Measurements from ENCODE around the gene RET. TPM values are rescaled to one million over a fixed set of nuclear protein-coding genes. Genes with fewer than 3 reads are reported as not detected.

RET gene
- total RNA-seq, 1 experiment from 2014 or later: 21.4 TPM

DNA sequence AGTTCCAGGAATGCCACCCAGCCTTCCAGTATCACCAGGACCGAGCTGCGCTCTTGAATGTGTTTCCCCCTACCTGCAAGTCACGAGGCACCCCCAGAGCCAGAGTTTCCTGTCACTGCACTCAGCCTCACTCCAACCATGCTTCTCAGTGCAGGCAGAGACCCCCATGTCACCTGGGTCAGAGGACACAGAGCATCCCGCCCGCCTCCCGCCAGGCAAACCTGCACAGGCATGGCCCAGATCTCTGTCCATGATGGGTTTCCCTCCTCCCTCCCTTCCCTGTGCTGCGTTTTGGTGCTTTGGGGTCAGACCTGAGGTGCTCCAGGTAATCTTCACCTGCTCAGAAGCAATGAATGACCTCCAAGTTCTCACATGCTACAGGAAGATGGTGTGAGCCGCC is 3.1 kb upstream of the RET start (continued):
- TF ChIP-seq, protein P1, sequence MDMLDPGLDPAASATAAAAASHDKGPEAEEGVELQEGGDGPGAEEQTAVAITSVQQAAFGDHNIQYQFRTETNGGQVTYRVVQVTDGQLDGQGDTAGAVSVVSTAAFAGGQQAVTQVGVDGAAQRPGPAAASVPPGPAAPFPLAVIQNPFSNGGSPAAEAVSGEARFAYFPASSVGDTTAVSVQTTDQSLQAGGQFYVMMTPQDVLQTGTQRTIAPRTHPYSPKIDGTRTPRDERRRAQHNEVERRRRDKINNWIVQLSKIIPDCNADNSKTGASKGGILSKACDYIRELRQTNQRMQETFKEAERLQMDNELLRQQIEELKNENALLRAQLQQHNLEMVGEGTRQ (CRISPR knock-in tag; IDR thresholded peaks at IDR 0.05): no peak
- TF ChIP-seq CBFB (CRISPR knock-in tag; IDR thresholded peaks at IDR 0.05; ENCODE audit: low read depth) (no peak), GRHL2 (CRISPR knock-in tag; IDR thresholded peaks at IDR 0.05; ENCODE audit: insufficient replicate concordance, severe bottlenecking) (no peak), MYBL2 (CRISPR knock-in tag; IDR thresholded peaks at IDR 0.05) (no peak), ZNF121 (CRISPR knock-in tag; IDR thresholded peaks at IDR 0.05) (no peak)
- TF ChIP-seq, protein P2, sequence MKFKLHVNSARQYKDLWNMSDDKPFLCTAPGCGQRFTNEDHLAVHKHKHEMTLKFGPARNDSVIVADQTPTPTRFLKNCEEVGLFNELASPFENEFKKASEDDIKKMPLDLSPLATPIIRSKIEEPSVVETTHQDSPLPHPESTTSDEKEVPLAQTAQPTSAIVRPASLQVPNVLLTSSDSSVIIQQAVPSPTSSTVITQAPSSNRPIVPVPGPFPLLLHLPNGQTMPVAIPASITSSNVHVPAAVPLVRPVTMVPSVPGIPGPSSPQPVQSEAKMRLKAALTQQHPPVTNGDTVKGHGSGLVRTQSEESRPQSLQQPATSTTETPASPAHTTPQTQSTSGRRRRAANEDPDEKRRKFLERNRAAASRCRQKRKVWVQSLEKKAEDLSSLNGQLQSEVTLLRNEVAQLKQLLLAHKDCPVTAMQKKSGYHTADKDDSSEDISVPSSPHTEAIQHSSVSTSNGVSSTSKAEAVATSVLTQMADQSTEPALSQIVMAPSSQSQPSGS (CRISPR knock-in tag; IDR thresholded peaks at IDR 0.05; ENCODE audit: borderline replicate concordance, low read depth): no peak

DNA sequence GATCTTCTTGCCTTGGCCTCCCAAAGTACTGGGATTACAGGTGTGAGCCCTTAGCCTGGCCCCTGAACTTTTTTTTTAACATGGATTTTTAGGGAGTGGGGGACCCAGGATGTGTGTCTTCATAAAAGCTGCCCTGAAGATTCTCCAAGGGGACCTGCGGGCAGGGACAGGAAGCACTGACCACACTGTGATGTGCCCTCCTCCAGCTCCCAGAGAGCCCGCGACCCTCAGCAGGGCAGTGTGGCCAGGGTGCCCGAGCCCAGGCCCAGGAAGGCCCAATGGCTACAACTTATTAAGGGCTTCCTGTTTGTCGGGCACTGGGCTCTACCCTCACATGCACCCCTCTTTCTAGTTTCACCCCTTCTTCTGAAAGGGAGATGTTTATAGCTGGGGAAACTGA is 2.5 kb upstream of the RET start:
- Mint-ChIP-seq H3K4me1 (peaks cover 10% of the 10 kb centered on the region), H3K27me3 (ENCODE audit: low read depth) (peaks cover 35% of the 10 kb centered on the region), H3K9me3 (no peaks in the 10 kb centered on the region), H3K27ac (no peak overlapping the region), H3K4me3 (no peak overlapping the region), H3K36me3 (no peaks in the 10 kb centered on the region)
- POLR2A ChIA-PET: no interaction called here
- ATAC-seq (no peak), DNase-seq (ENCODE audit: low spot score) (no peak)
- CTCF ChIA-PET: interaction anchor here (3.0 kb wide), 1 partner anchor 9 kb away, joined by 29 read pairs; no protein-coding TSS in a partner anchor
- TF ChIP-seq MYBL2 (CRISPR knock-in tag; IDR thresholded peaks at IDR 0.05) (no peak), ZNF138 (CRISPR knock-in tag; conservative IDR thresholded peaks at IDR 0.05) (no peak), SMAD3 (CRISPR knock-in tag; IDR thresholded peaks at IDR 0.05; ENCODE audit: borderline replicate concordance) (no peak), TEAD4 (CRISPR knock-in tag; IDR thresholded peaks at IDR 0.05) (no peak), NFE2L1 (CRISPR knock-in tag; IDR thresholded peaks at IDR 0.05) (no peak)
- TF ChIP-seq, protein P3, sequence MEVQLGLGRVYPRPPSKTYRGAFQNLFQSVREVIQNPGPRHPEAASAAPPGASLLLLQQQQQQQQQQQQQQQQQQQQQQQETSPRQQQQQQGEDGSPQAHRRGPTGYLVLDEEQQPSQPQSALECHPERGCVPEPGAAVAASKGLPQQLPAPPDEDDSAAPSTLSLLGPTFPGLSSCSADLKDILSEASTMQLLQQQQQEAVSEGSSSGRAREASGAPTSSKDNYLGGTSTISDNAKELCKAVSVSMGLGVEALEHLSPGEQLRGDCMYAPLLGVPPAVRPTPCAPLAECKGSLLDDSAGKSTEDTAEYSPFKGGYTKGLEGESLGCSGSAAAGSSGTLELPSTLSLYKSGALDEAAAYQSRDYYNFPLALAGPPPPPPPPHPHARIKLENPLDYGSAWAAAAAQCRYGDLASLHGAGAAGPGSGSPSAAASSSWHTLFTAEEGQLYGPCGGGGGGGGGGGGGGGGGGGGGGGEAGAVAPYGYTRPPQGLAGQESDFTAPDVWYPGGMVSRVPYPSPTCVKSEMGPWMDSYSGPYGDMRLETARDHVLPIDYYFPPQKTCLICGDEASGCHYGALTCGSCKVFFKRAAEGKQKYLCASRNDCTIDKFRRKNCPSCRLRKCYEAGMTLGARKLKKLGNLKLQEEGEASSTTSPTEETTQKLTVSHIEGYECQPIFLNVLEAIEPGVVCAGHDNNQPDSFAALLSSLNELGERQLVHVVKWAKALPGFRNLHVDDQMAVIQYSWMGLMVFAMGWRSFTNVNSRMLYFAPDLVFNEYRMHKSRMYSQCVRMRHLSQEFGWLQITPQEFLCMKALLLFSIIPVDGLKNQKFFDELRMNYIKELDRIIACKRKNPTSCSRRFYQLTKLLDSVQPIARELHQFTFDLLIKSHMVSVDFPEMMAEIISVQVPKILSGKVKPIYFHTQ (CRISPR knock-in tag; IDR thresholded peaks at IDR 0.05): no peak
- TF ChIP-seq, protein P4, sequence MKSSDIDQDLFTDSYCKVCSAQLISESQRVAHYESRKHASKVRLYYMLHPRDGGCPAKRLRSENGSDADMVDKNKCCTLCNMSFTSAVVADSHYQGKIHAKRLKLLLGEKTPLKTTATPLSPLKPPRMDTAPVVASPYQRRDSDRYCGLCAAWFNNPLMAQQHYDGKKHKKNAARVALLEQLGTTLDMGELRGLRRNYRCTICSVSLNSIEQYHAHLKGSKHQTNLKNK (CRISPR knock-in tag; IDR thresholded peaks at IDR 0.05): no peak

DNA sequence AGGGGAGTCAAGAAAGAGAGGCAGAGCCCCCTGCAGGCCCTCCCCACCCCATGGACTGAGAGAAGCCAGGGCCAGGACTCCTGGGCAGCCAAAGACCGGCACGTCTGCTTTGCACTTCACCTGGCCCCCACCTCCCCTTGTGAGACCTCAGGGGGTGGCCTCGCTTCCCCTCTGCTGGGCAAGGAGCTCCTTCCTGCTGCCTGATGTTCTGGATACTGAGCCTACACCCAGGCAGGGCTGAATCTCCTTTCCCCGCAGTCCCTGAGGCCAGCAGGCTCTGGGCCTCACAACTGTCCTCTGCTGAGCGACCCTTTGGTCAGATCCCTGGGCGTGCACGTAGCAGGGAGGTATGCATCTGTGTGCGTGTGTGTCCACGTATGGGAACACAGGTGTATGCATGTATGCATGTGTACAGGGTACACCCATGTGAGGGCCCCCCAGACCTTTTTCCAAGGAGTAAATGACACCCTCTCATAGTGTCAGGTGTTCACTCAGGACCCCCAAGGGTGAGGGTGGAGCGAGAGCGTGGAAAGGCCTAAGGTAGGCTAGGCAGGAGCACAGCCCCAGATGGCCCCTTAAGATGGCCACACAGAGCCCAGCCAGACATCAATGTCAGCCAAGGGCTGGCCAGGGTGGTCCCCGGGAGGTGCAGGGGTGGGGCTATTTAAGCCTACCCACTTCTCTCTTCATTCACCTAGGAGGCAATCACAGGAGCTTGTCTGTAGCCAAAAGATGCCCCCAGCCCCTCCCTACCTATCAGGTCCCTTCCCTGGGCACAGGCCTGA is 1.9 kb upstream of the RET start:
- Mint-ChIP-seq H3K4me3 (no peak overlapping the region), H3K27me3 (ENCODE audit: low read depth) (peaks cover 35% of the 10 kb centered on the region), H3K27ac (no peak overlapping the region), H3K4me1 (peaks cover 10% of the 10 kb centered on the region), H3K36me3 (no peaks in the 10 kb centered on the region), H3K9me3 (no peaks in the 10 kb centered on the region)
- CTCF ChIA-PET: interaction anchor here (0.7 to 3.0 kb wide), 19 partner anchors 10 to 321 kb away, joined by 3 to 29 read pairs (median 4); no protein-coding TSS in a partner anchor
- POLR2A ChIA-PET: no interaction called here
- DNase-seq (ENCODE audit: low spot score) (no peak), ATAC-seq (no peak)
- no peak for TF ChIP-seq ZNF232 (CRISPR knock-in tag; IDR thresholded peaks at IDR 0.05)
- TF ChIP-seq, protein P5, sequence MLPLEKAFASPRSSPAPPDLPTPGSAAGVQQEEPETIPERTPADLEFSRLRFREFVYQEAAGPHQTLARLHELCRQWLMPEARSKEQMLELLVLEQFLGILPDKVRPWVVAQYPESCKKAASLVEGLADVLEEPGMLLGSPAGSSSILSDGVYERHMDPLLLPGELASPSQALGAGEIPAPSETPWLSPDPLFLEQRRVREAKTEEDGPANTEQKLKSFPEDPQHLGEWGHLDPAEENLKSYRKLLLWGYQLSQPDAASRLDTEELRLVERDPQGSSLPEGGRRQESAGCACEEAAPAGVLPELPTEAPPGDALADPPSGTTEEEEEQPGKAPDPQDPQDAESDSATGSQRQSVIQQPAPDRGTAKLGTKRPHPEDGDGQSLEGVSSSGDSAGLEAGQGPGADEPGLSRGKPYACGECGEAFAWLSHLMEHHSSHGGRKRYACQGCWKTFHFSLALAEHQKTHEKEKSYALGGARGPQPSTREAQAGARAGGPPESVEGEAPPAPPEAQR (CRISPR knock-in tag; IDR thresholded peaks at IDR 0.05): no peak
- no peak for TF ChIP-seq MXD4 (CRISPR knock-in tag; IDR thresholded peaks at IDR 0.05; ENCODE audit: borderline replicate concordance)
- no peak for TF ChIP-seq NFE2L1 (CRISPR knock-in tag; IDR thresholded peaks at IDR 0.05)
- TF ChIP-seq, protein P6, sequence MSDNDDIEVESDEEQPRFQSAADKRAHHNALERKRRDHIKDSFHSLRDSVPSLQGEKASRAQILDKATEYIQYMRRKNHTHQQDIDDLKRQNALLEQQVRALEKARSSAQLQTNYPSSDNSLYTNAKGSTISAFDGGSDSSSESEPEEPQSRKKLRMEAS (CRISPR knock-in tag; IDR thresholded peaks at IDR 0.05): no peak
- TF ChIP-seq FOXK1 (CRISPR knock-in tag; IDR thresholded peaks at IDR 0.05): no peak
- TF ChIP-seq, protein P7, sequence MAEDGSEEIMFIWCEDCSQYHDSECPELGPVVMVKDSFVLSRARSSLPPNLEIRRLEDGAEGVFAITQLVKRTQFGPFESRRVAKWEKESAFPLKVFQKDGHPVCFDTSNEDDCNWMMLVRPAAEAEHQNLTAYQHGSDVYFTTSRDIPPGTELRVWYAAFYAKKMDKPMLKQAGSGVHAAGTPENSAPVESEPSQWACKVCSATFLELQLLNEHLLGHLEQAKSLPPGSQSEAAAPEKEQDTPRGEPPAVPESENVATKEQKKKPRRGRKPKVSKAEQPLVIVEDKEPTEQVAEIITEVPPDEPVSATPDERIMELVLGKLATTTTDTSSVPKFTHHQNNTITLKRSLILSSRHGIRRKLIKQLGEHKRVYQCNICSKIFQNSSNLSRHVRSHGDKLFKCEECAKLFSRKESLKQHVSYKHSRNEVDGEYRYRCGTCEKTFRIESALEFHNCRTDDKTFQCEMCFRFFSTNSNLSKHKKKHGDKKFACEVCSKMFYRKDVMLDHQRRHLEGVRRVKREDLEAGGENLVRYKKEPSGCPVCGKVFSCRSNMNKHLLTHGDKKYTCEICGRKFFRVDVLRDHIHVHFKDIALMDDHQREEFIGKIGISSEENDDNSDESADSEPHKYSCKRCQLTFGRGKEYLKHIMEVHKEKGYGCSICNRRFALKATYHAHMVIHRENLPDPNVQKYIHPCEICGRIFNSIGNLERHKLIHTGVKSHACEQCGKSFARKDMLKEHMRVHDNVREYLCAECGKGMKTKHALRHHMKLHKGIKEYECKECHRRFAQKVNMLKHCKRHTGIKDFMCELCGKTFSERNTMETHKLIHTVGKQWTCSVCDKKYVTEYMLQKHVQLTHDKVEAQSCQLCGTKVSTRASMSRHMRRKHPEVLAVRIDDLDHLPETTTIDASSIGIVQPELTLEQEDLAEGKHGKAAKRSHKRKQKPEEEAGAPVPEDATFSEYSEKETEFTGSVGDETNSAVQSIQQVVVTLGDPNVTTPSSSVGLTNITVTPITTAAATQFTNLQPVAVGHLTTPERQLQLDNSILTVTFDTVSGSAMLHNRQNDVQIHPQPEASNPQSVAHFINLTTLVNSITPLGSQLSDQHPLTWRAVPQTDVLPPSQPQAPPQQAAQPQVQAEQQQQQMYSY (CRISPR knock-in tag; IDR thresholded peaks at IDR 0.05): no peak
- no peak for TF ChIP-seq MYBL2 (CRISPR knock-in tag; IDR thresholded peaks at IDR 0.05)
- no peak for TF ChIP-seq ESRRA (CRISPR knock-in tag; IDR thresholded peaks at IDR 0.05; ENCODE audit: borderline replicate concordance)
- no peak for TF ChIP-seq GRHL2 (CRISPR knock-in tag; IDR thresholded peaks at IDR 0.05; ENCODE audit: insufficient replicate concordance, severe bottlenecking)
- TF ChIP-seq FOXJ3 (CRISPR knock-in tag; IDR thresholded peaks at IDR 0.05; ENCODE audit: borderline replicate concordance): no peak
